DMS153 (cell line): ENCODE data around the gene SPTLC1.
"Not testable (repeated sequence)": the region's sequence is repeated elsewhere in the genome, so short reads cannot be mapped to it uniquely, and the experiment has no call there.

Source experiments
- DNase-seq: peaks from one replicate; lab custom pipeline; 2025; lab: John Stamatoyannopoulos, UW

SPTLC1 gene

DNA sequence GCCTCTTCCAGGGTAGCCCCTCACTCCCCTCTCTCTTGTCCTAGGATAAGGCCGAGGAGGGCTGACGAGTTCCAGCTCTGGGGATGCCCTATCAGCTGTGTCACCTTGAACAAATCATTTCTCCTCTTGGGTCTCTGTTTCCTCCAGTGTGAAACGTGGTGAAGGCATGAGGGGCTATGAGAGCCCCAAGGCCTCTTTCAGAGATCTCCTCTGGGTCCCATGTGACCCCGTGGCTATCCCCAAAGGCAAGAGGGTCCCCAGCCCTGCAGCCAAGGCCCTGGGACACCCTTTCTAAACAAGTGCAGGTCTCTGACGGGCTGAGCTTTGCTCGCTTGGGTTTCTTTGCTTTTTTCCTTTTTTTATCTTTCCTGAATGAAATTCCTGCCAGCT lies 25.5 kb upstream of the SPTLC1 start:
- no peak for DNase-seq

DNA sequence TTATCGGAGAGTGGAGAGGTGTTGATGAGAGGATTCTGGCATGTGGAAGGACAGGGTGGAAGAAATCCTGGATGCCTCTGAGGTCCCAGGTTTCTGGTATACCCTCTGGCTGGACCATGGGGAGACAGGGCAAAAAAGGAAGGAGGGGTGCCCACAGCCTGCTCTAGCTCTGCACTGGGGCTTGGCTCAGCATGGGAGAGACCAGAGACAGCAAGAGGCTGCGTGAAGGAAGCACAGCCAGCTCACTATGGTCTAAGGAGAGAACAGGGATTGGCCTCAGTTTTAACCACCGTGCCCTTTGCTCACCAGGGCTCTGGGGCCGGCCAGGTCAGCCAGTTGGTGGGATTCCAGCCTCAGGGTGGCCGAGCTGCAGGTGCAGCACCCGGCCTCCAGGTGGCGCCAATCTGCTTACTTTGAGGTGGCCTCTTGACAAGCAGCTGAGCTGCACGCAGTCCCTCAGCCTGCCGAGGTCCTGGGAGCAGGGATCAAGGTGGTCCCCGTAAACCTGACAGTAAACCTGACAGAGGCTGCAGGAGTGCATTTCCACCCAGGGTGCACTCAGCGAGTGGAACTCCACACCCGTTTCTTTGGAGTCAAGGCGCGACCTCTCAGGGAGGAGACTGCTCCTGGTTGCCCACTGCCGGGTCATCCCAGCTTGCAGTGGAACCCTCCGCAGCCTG lies 25.0 kb upstream of the SPTLC1 start:
- peak; percentile 29 for DNase-seq

DNA sequence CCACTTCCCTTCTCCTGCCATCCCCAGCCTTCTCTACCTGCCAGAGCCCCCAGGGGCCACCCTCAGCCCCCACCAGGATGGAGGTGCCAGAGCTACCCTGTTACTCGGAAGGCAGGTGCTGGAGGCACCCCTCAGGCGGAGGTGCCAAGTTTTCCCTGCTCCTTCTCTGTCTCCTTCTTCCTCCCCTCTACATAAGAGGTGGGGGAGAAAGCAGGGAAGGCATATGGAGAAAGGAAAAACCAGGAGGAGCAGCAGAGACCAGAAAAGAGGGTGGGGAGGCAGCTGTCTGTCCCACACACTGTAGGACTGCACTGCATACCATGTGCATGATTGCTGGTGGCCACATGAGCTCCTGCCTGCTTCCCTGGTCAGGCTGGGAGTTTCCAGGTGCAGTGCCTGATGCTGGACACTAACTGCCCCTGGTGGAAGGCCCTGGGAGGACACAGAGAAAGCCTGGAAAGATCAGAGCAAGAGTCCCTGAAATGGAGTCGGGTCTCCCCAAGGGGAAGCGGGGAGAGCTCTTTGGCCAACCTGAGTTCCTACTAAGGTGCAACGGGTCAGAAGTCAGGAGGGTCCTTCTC lies 23.8 kb upstream of the SPTLC1 start:
- not testable (repeated sequence) for DNase-seq

DNA sequence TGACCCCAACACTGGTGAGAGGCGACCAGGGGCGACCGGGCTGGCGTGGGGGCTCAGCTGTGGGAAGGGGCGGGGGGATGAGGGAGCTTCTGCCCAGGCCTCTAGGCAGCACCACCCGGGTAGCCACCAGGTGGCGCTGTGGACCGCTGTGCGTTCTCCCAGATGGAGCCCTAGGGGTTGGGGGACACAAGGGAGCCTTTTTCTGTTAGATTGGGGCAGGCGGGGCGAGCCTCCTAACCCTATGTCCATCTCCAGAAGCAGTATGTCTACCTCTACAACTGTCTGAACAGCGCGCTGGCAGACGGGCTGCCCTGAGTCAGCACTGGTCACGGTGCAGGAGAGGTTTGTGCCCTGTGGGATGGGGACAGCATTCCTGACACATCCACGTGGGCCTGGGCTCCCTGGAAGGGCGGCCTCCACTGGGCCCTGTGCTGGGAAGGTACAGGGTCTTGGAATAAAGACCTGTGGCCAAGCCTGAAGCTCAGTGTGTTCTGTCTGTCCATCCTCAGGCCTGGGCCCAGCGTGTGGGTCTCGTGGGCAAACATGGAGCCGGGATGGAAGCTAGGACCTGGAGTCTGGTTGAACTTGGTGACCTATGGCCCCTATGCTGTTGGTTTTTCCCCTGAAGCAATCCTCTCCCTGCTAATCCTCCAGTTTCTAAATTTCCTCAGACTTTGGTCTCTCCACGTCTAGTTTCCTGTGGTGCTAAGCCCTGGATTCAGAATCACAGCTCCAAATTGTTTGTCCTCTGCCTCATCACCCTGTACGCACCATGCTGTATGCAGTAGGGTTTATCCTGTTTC lies 23.1 kb upstream of the SPTLC1 start:
- no peak for DNase-seq

DNA sequence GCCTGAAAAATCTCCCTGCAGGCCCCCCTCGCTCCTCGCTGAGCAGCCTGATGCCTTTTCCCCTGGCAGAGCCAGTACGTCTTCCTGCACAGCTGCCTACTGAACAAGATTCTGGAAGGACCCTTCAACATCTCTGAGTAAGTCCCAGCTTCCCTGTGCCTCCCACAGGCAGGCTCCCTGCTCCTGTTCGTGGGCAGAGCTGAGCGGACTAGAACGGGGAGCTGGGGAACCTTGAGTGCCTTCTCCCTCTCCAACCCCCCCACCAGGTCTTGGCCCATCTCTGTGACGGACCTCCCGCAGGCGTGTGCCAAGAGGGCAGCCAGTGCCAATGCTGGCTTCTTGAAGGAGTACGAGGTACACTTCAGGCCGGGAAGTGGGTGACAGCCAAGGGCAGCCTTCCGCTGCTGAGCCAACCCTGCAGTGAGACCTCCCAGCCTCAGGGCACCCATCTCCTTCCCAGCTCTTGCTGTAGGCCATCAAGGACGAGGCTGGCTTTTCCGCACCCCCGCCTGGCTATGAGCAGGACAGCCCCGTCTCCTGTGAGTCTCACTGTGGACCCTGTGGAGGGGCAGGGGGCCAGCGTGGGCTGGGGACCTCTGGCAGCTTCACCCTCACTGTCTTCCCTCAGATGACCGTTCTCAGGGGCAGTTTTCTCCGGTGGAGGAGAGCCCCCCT lies 21.1 kb upstream of the SPTLC1 start:
- no peak for DNase-seq

DNA sequence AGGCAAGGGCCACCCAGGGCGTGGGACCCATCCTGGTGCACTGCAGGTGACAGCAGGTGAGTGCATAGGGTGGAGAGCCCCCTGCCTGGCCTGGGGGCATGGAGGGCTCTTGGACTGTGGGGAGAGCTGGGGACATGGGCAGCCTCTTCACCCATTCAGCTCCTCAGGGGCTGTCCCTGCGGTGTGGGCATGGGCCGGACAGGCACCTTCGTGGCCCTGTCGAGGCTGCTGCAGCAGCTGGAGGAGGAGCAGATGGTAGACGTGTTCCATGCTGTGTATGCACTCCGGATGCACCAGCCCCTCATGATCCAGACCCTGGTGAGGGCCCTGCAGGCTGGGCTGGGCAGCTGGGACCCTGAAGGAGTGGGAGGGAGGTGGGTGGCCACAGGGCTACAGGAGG lies 20.4 kb upstream of the SPTLC1 start:
- no peak for DNase-seq

DNA sequence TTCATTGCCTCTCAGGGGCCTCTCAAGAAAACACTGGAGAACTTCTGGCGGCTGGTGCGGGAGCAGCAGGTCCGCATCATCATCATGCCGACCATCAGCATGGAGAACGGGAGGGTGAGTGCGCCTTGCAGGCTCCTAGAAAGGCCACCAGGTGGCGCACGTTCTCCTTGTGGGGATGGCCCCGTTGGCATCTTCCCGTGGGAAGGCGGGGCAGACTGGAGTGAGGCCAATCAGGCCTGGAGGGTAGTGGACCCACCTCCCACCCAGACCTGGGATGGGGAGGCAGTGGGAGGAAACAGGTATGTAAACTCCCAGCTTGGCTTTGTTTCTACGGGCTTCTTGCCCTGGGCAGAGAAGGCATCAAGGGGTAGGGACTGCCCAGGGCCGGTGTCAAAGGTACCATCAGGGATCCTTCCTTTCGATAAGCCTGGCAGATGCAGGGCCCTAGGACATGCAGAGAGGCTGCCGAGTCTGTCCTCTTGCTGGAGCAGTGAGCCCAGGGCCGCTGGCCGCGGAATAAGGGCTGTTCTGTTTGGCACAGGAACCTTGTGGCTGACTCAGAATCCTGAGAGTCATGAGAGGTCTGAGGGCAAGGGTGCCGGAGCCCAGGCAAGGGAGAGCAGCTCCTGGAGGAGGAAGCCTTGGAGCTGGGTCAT lies 18.9 kb upstream of the SPTLC1 start:
- DNase-seq: peak; percentile 68

DNA sequence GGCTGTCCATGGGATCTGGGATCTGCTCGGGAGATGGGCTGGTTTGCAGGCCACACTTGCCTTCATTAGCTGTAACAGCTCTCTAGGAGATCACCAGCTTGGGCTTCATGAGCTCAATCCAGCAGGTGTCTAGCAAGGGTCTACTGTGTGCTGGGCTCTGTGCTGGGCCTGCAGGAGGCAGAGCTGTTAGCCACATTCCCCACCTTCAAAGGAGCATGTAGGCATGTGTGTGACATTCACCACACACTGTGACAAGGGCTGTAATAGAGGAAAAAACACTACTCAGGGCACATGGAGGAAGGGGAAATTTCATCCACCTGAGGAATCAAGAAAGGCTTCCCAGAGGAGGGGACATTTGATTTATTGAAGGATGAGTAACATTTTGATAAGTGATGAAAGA lies 17.7 kb upstream of the SPTLC1 start:
- not testable (repeated sequence) for DNase-seq

DNA sequence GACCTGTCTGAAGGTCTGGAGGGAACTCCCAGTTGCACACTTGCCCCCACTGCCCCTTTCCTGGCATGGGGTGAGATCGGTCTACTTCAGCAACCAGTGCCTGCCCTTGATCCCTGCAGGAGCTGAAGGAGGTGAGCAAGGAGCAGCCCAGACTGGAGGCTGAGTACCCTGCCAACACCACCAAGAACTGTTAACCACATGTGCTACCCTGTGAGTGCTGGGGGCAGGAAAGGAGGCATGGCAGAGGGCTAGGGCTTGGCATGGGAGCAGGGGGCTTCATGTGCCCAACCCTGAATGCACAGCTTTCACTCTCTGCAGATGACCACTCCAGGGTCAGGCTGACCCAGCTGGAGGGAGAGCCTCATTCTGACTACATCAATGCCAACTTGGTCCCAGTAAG lies 17.3 kb upstream of the SPTLC1 start:
- DNase-seq: no peak

DNA sequence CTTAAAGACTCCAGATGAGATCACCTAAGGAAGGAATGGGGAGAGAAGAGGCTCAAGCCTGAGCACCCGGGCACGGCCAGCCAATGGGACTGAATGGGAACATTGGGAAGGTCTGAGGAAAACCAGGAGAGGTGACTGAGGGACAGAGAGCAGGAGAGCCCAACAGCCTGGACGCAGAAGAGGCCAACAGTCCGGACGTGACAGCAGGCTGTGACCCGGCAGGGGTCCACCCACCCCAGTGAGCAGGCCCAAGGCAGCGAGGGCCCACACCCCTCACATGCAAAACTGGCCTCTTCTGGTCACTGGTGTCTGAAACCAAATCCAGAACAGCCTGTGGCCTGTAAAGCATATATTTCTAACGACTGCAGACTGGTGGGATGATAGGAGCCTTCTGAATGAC lies 7.6 kb upstream of the SPTLC1 start:
- DNase-seq: no peak

DNA sequence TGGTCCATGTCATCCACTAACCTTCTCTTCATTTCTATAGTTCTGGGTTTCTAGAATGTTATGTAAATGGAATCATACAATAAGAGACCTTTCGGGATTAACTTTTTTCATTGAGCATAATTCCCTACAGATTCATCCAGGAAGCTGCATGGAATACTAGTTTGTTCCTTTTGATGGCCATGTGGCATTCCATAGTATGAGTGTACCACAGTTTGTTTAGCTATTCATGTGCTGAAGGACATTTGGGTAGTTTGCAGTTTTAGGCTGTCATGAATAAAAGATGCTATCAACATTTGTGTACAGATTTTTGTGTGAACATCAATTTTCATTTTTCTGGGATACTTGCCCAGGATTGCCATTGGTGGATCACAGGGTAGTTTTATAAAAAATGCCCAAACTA lies 6.8 kb upstream of the SPTLC1 start:
- DNase-seq: no peak

DNA sequence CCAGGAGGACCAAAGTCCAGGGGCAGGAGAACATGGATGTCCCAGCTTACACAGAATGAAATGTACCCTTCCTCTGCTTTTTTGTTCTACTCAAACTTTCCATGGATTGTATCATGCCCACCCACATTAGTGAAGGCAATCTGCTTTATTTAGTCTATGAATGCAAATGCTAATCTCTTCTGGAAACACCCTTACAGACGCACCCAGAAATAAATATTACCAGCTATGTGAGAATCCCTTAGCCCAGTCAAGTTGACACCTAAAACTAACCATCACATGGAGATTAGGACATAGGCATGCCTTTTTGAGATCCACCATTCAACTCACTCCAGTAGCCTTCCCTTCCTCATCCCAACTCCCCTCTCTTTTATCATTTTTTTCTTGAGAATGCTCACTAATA lies 6.1 kb upstream of the SPTLC1 start:
- no peak for DNase-seq

DNA sequence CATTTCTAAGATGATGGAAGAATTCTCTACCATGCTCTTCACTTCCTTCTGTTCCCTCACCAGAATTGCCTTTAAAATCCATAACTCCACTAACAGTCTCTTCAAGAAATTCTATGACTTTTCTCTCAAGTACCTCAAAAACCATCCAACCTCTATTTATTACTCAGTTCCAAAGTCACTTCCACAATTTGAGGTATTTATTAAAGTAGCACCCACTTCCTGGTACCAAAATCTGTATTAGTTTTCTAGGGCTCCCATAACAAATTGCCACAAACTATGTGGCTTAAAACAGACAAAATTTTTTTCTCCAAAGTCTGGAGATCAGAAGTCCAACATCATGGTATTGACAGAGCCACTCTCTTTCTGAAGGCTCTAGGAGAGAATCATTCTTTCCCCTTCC lies 4.9 kb upstream of the SPTLC1 start:
- no peak for DNase-seq

DNA sequence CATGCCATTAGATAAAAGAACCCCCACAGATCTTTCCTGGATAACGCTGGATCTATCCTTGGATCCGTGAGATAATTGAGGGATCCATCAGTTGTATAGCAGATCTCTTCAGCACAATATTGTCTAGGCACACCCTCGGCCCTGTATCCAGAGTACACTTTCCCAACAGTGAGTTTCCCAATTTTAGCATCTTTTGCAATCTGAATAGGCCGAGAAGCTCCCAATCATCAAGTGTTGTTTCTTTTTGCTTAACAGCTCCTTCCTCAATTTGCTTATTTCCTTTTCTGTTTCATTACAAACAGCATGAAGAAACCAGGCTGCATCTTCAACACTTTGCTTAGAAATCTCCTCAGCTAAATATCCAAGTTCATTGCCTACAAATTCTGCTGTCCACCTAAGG lies 4.4 kb upstream of the SPTLC1 start:
- no peak for DNase-seq

DNA sequence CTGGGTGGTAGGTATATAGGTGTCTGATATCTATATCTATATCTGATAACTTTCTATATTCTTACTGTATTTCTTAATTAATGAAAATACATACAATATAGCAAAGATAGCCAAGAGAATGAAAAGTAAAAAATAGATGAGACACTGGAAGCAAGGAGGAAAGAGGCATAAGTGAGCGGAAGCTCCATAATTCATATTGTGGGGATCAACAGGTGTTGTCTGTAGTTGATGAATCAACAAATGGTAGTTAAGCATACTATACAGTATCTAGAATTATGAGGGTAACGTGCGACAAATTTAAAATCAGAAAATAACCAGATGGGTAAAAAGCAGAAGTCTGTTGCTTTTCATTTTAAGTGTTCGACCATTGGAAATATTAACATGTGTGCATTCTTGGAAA lies 7.1 kb downstream of the SPTLC1 start:
- DNase-seq: no peak

DNA sequence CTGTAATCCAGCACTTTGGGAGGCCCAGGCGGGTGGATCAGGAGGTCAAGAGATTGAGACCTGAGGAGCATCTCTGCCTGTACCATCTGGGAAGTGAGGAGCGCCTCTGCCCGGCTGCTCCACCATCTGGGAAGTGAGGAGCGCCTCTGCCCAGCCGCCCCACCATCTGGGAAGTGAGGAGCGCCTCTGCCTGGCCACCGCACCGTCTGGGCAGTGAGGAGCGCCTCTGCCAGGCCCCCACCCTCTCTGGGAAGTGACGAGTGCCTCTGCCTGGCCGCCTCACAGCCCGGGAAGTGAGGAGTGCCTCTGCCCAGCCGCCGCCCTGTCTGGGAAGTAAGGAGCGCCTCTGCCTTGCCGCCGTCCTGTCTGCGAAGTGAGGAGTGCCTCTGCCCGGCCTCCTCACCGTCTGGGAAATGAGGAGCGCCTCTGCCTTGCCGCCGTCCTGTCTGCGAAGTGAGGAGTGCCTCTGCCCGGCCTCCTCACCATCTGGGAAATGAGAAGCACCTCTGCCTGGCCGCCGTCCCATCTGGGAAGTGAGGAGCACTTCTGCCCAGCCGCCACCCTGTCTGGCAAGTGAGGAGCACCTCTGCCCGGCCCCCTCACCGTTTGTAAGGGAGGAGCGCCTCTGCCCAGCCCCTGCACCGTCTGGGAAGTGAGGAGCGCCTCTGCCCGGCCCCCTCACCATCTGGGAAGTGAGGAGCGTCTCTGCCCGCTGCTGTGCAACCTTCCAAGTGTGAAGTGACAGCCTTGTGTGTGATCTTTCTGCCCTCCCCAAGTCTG lies 9.6 kb downstream of the SPTLC1 start:
- not testable (repeated sequence) for DNase-seq

DNA sequence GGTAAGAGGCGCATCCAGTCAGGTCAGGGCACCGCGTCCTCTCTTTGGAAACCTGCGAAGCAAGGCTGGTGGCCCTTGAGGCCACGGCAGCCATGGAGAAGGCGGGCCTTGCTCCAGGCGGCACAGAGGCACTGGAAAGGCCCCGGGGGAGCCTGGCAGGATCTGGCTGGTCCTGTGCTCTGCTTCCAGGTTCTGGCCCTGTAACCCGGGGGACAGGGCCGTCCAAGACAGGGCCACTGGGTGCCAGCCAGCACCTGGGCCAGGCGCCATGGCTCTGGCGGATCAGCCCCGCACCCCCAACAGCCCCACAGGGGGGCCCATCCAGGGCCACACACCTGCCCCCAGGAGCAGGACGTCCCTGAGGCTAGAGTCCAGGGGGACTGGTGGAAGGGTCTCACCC lies 11.6 kb downstream of the SPTLC1 start:
- not testable (repeated sequence) for DNase-seq

DNA sequence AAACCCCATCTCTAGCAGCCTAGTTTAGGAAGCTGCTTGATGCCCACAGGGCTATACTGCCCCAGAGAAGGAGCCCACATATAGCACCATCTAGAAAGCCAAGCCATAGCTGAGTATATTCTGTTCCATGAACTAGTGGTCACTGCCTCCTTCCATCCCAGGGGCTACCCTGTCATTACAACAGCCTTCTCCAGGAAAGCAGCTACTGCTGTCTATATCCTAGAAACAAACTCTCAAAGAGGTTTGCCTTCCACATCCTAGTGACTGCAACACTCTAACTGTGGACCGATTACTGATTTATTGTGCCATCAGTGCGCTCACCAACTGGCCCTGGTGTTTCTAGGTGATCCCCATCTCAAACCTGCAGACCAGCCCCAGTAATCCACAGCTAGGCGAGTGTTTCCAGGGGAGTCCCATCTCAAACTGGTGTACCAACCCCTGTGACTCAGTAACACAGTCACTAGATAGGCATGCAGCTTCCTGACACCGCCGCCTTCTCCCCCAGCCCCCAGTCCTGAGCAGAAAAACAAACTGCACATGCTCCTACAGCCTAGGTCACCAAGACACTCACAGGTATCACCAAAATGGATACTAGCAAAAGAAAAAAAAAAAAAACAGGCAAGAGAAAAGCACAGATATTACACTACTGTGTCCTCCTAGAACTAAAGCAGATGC lies 14.8 kb downstream of the SPTLC1 start:
- DNase-seq: no peak

DNA sequence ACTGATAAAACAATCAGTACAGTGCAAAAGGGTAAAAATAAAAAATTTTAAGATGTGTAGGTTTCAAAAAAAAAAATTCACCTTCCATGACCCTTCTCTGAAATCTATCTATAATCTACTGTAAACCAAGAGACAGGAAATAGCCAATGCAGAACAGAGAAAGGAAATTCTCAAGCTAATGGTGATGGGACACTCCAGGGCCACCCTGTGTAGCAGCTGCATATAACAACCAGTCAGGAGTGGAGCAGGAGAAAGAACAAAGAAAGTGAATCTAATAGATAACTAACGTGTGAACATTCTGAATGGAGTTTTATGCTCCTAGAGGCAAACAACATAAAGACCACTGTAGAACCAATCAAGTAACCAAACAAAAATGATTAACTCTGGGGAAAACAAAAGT lies 16.6 kb downstream of the SPTLC1 start:
- DNase-seq: no peak

DNA sequence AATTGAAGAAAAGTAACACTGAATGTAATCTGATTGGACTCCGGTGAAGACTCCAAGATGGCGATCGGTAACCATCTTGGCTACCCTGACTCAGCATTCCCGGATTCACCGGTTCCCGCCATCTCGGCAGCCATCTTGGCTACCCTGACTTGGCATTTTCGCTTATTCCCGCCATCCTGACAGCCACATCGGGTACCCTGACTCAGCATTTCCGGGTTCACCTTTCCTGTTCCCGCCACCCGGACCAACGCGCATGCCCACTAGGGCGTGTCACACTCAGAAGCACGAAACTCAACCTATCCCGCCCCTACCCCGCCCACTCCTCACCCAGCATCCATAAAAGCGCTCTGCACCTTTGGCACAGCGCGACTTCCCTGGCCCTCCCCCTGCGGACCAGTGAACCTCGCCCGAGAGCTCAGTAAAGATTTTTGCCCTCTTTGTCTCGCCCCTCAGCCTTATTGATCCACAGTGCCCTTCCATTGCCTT lies 17.2 kb downstream of the SPTLC1 start:
- DNase-seq: no peak

DNA sequence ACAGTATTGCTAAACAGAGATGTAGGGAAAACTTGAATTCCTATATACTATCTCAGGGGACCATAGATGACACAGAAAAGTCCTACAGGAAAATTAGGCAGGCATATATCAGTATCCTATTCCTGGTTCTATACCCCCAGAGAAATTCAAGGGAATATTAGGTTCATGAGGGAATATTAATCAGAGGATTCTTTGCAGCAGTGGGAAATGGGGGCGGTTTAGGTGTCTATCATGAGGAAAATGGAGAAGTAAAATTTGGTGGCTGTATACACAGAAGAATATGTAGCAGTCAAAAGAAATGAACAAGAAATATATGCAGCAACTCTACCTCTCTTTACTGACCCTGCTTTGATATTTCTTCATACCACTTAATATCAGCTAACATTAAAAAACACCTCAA lies 20.0 kb downstream of the SPTLC1 start:
- no peak for DNase-seq
